SU-DHL-6 (cell line): ENCODE data around the gene DLL4.

Source experiments
- EZH2phosphoT487 ChIP-seq: fragments of 200-600 bp; sonication (generic), shearing (Covaris generic); conservative IDR thresholded peaks from 2 replicates; pipeline ENCODE4 v1.6.1; 2018; ENCODE audit warnings: mild to moderate bottlenecking, antibody characterized with exemption, low read length, moderate library complexity, mixed read lengths
- TF ChIP-seq, protein P1 (sequence below): fragments of 200-600 bp; sonication (generic); IDR thresholded peaks from one replicate; pipeline ENCODE4 v1.5.1; 2017; ENCODE audit warnings: antibody characterized with exemption, mild to moderate bottlenecking, low read length, moderate library complexity; ENCODE audit not compliant: insufficient read depth, poor library complexity, severe bottlenecking

- TF ChIP-seq EZH2phosphoT487, result no peak
- TF ChIP-seq, protein P1, sequence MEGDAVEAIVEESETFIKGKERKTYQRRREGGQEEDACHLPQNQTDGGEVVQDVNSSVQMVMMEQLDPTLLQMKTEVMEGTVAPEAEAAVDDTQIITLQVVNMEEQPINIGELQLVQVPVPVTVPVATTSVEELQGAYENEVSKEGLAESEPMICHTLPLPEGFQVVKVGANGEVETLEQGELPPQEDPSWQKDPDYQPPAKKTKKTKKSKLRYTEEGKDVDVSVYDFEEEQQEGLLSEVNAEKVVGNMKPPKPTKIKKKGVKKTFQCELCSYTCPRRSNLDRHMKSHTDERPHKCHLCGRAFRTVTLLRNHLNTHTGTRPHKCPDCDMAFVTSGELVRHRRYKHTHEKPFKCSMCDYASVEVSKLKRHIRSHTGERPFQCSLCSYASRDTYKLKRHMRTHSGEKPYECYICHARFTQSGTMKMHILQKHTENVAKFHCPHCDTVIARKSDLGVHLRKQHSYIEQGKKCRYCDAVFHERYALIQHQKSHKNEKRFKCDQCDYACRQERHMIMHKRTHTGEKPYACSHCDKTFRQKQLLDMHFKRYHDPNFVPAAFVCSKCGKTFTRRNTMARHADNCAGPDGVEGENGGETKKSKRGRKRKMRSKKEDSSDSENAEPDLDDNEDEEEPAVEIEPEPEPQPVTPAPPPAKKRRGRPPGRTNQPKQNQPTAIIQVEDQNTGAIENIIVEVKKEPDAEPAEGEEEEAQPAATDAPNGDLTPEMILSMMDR, result no peak
These were observed 56.6 kb downstream of the DLL4 start for GRCh38 chr15:40985541-40986330.
